Tibial nerve (tissue), 4 donors: Measurements from ENCODE around the gene CEP170B. TPM values are rescaled to one million over a fixed set of nuclear protein-coding genes. Genes with fewer than 3 reads are reported as not detected.

Experiments
- DNase-seq, 2 donors: peaks; one replicate each; pipeline ENCODE4 v3.0.0-alpha.2; 2019; ENCODE audit warnings: low spot score in 2 of 2
- H3K27ac ChIP-seq, 4 donors: fragments of 200-600 bp; sonication (generic) in 3 of 4; one replicate each; pipeline ENCODE4 v1.5.1; 2017 to 2019; ENCODE audit warnings: mild to moderate bottlenecking in 1 of 4
- H3K27me3 ChIP-seq, 2 donors: fragments of 200-600 bp; sonication (generic) in 1 of 2; one replicate each; pipeline versions ENCODE4 v1.5.1 to v1.6.0; 2017 to 2019
- H3K36me3 ChIP-seq, 3 donors: fragments of 200-600 bp; sonication (generic); one replicate each; pipeline ENCODE4 v1.5.1; 2018 to 2019
- H3K4me1 ChIP-seq, 4 donors: fragments of 200-600 bp; sonication (generic) in 3 of 4; one replicate each; pipeline ENCODE4 v1.5.1; 2017 to 2019
- H3K4me3 ChIP-seq, 4 donors: fragments of 200-600 bp; sonication (generic) in 3 of 4; one replicate each; pipeline ENCODE4 v1.5.1; 2017 to 2019; ENCODE audit warnings: mild to moderate bottlenecking in 1 of 4, moderate library complexity in 1 of 4
- H3K9me3 ChIP-seq, 4 donors: fragments of 200-600 bp; sonication (generic) in 3 of 4; one replicate each; pipeline ENCODE4 v1.5.1; 2017 to 2019
- CTCF ChIP-seq, 5 experiments: fragments of 200-600 bp in 3 of 5; fragments of 450-650 bp in 2 of 5; sonication (generic) in 3 of 5; IDR thresholded peaks; one replicate each; pipeline ENCODE4 v1.5.1; 2016 to 2019; ENCODE audit warnings: antibody characterized with exemption in 5 of 5, mild to moderate bottlenecking in 3 of 5, moderate library complexity in 2 of 5
- EP300 ChIP-seq, 2 donors: sonication (generic); formaldehyde crosslinking; IDR thresholded peaks; one replicate each; pipeline ENCODE4 v1.6.1; 2017; ENCODE audit warnings: antibody characterized with exemption in 2 of 2, mild to moderate bottlenecking in 1 of 2
- POLR2A ChIP-seq, 2 donors: fragments of 450-650 bp; IDR thresholded peaks; one replicate each; pipeline ENCODE4 v1.6.1; 2017; ENCODE audit warnings: antibody characterized with exemption in 2 of 2, mild to moderate bottlenecking in 2 of 2, moderate library complexity in 2 of 2
- WGBS, 2 donors: methylation state at CpG; one replicate each; pipeline ENCODE4 v1.1.5; 2018; 5-methylcytosine and 5-hydroxymethylcytosine counted together
- total RNA-seq, 4 donors: library from RNA; depleted of rRNA; stranded (reverse); fragments of >200 nt; gene quantifications; one replicate each; pipeline ENCODE4 v1.1.0, GENCODE V29; 2016

Gene CEP170B
- total RNA-seq, 4 donors from 2014 or later: 10.1 to 36.3 (median 13.0) TPM

DNA sequence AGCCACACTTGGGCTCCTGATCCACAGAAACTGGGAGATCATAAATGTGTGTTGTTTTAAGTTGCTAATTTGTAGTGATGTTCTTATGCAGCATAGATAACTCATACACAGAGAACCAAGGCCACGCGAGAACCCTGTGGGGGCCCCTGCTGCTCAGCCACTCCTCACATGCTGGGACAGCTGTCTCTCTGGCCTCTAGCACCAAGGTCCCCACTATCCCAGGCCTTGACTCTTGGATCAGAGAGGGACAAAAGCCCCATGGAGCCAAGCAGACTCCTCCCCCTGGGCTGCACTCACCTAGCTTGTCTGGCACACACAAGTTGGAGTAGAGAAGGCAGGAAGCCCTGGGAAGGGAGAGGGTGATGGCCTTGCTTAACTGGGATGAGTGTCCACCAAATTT is 70.9 kb downstream of the CEP170B start:
- Histone ChIP-seq H3K9me3 (no peaks in the 10 kb centered on the region), H3K4me1 (peaks cover 0 to 28% (median 12%) of the 10 kb centered on the region in 4 donors), H3K36me3 (peaks cover 0 to 6% (median 0%) of the 10 kb centered on the region in 3 donors), H3K27ac (no peak overlapping the region), H3K27me3 (no peaks in the 10 kb centered on the region), H3K4me3 (no peak overlapping the region)
- no peak for DNase-seq
- TF ChIP-seq CTCF (IDR thresholded peaks at IDR 0.05) (no peak), EP300 (IDR thresholded peaks at IDR 0.05) (no peak), POLR2A (IDR thresholded peaks at IDR 0.05) (no peak)
- WGBS, 2 donors: 36 to 53% methylated on average over 2 of the region's 2 CpGs

DNA sequence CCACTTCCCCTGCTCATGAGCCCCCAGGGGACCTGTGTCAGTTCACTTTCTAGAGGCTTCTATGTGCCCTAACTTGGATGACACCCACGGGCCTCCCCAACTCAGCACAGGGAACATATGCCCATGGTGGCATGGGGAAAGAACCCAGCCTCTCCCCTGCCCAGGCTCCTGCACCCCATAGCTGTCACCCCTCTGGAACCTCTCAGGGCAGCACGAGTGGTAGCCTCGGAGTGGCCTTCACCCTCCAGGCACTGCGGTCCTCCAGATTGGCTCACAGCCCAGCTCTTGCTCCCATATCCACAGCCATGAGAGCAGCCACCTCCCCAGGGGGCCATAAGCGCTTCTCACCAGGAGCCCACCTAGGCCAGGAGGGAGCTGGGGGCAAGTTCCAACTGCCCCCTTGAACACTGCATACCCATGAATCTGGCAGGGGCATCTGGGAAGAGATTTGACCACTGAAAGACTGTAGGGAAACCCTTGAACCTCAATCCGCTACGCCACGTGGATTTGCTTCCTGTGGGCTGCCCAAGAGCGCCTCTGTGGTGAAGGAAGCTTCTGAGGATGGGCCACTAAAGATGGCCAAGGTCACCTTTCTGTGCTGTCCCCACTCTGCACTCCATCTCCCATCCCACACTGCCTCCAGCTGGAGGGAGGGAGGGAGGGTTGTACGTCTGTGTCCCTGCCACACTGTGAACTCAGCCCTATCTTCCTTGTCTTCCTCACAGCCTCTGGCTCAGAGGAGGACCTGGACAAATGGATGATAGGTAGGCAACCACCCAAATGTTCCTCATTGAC is 71.5 kb downstream of the CEP170B start:
- H3K4me1 ChIP-seq: peaks cover 0 to 27% (median 12%) of the 10 kb centered on the region in 4 donors
- WGBS, 2 donors: 61 to 68% methylated on average over 10 of the region's 10 CpGs
- TF ChIP-seq CTCF (IDR thresholded peaks at IDR 0.05) (no peak), POLR2A (IDR thresholded peaks at IDR 0.05) (no peak), EP300 (IDR thresholded peaks at IDR 0.05) (no peak)
- DNase-seq: peak in 1 of 2 donors; percentile 8
- no peaks in the 10 kb centered on the region for H3K9me3 ChIP-seq
- no peak overlapping the region for H3K4me3 ChIP-seq
- no peaks in the 10 kb centered on the region for H3K27me3 ChIP-seq
- peaks cover 0 to 8% (median 0%) of the 10 kb centered on the region in 3 donors for H3K36me3 ChIP-seq
- no peak overlapping the region for H3K27ac ChIP-seq

GRCh38 chr14:104937161-104937560 is 72.1 kb downstream of the CEP170B start:
- WGBS, 2 donors: 70 to 86% methylated on average over 4 of the region's 4 CpGs
- TF ChIP-seq POLR2A (IDR thresholded peaks at IDR 0.05) (no peak), EP300 (IDR thresholded peaks at IDR 0.05) (no peak), CTCF (IDR thresholded peaks at IDR 0.05) (no peak)
- H3K4me1 ChIP-seq: peaks cover 0 to 21% (median 9%) of the 10 kb centered on the region in 4 donors
- no peak overlapping the region for H3K27ac ChIP-seq
- no peak overlapping the region for H3K4me3 ChIP-seq
- peaks cover 0 to 14% (median 0%) of the 10 kb centered on the region in 3 donors for H3K36me3 ChIP-seq
- no peak for DNase-seq
- no peaks in the 10 kb centered on the region for H3K9me3 ChIP-seq
- no peaks in the 10 kb centered on the region for H3K27me3 ChIP-seq

GRCh38 chr14:104937694-104938365 is 72.8 kb downstream of the CEP170B start:
- Histone ChIP-seq H3K36me3 (peaks cover 0 to 20% (median 0%) of the 10 kb centered on the region in 3 donors), H3K27ac (no peak overlapping the region), H3K4me3 (no peak overlapping the region), H3K4me1 (peaks cover 0 to 14% (median 4%) of the 10 kb centered on the region in 4 donors), H3K9me3 (no peaks in the 10 kb centered on the region), H3K27me3 (no peaks in the 10 kb centered on the region)
- WGBS, 2 donors: 68 to 74% methylated on average over 11 of the region's 11 CpGs
- peak in 1 of 2 donors; percentile 6 for DNase-seq
- TF ChIP-seq EP300 (IDR thresholded peaks at IDR 0.05) (no peak), CTCF (IDR thresholded peaks at IDR 0.05) (no peak), POLR2A (IDR thresholded peaks at IDR 0.05) (no peak)

- Histone ChIP-seq H3K27ac (no peak overlapping the region), H3K27me3 (no peaks in the 10 kb centered on the region), H3K4me1 (peaks cover 0 to 9% (median 0%) of the 10 kb centered on the region in 4 donors), H3K36me3 (peaks cover 0 to 26% (median 0%) of the 10 kb centered on the region in 3 donors), H3K4me3 (no peak overlapping the region), H3K9me3 (no peaks in the 10 kb centered on the region)
- TF ChIP-seq POLR2A (IDR thresholded peaks at IDR 0.05): no peak
- TF ChIP-seq CTCF (IDR thresholded peaks at IDR 0.05): no peak
- TF ChIP-seq EP300 (IDR thresholded peaks at IDR 0.05): no peak
- no peak for DNase-seq
- 62 to 73% methylated on average over 2 of the region's 2 CpGs for WGBS, 2 donors
These were observed 73.4 kb downstream of the CEP170B start for GRCh38 chr14:104938436-104938835.
